ENCODE data around the gene NFE2L3.
A peak's percentile ranks its signal among the peaks of the same experiment; 100 is the strongest.
"Not testable (repeated sequence)": the region's sequence is repeated elsewhere in the genome, so short reads cannot be mapped to it uniquely, and the experiment has no call there.

NFE2L3 gene

DNA sequence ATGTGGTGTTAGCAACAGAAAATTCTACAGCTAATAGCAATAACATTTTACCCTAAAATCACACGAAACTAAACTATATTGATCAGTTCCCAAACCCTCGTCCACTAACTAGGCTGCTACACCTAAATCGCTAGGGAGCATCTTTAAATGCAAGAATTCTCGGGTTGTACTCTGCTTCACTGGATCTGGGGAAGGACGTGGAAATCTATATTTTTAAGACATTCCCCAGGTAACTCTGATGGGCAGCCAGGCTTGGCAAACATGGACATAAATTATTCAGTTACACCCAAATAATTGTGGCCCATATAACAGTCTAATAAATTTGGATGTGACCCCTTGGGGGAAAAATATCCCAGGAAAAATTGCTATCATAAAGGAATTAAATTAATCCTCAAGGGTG, 36.3 kb upstream of the NFE2L3 start:
- peaks cover 3% of the 10 kb centered on the region for H3K9me3 Mint-ChIP-seq
- TF ChIP-seq, protein P1, sequence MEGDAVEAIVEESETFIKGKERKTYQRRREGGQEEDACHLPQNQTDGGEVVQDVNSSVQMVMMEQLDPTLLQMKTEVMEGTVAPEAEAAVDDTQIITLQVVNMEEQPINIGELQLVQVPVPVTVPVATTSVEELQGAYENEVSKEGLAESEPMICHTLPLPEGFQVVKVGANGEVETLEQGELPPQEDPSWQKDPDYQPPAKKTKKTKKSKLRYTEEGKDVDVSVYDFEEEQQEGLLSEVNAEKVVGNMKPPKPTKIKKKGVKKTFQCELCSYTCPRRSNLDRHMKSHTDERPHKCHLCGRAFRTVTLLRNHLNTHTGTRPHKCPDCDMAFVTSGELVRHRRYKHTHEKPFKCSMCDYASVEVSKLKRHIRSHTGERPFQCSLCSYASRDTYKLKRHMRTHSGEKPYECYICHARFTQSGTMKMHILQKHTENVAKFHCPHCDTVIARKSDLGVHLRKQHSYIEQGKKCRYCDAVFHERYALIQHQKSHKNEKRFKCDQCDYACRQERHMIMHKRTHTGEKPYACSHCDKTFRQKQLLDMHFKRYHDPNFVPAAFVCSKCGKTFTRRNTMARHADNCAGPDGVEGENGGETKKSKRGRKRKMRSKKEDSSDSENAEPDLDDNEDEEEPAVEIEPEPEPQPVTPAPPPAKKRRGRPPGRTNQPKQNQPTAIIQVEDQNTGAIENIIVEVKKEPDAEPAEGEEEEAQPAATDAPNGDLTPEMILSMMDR (IDR thresholded peaks at IDR 0.05; ENCODE audit: unreplicated experiment in 3 of 3), result no peak
- H3K27ac Mint-ChIP-seq, result no peak overlapping the region
- no peaks in the 10 kb centered on the region for H3K4me1 Mint-ChIP-seq
- peaks cover 9% of the 10 kb centered on the region for H3K27me3 Mint-ChIP-seq (ENCODE audit: low read depth)
- no peaks in the 10 kb centered on the region for H3K36me3 Mint-ChIP-seq (ENCODE audit: low read depth)
- H3K4me3 Mint-ChIP-seq, result no peak overlapping the region

DNA sequence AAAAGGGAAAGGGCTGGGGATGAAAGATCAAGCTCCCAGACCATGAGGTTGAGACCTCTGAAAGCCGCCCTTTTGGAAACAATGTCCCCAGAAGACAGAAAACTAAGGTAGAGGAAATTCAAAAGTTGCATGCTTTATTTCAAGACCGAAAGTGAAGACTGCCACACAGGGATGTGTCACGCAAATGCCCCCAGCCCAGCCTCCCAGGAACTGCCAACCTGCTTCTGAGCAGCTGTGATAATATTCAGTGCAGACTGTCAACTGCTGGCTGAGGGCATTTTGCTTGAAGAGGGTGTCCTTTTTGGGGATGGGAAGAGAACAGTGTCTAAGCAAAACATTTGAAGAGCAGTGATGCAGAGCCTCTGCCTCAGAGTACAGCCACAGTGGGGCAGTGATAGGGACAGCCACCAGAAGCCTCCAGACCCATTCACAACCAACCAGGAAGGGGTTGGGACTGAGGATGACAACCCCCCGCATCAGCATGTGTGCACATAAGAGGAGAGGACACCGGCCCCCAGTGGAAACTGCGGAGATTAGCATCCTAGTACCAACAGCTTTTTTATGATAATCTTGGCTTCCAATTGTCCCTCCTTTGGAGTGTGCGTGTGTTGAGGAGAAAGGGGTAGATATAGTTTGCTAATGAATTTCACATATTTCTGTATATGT, 34.7 kb upstream of the NFE2L3 start:
- Mint-ChIP-seq H3K4me1 (no peaks in the 10 kb centered on the region), H3K27ac (peak overlapping the region in 2 of 3 experiments; percentile 3 to 75), H3K27me3 (ENCODE audit: low read depth) (peaks cover 9% of the 10 kb centered on the region), H3K4me3 (no peak overlapping the region), H3K36me3 (ENCODE audit: low read depth) (no peaks in the 10 kb centered on the region), H3K9me3 (peaks cover 3% of the 10 kb centered on the region)
- TF ChIP-seq, protein P1 (IDR thresholded peaks at IDR 0.05; ENCODE audit: unreplicated experiment in 3 of 3), result no peak

DNA sequence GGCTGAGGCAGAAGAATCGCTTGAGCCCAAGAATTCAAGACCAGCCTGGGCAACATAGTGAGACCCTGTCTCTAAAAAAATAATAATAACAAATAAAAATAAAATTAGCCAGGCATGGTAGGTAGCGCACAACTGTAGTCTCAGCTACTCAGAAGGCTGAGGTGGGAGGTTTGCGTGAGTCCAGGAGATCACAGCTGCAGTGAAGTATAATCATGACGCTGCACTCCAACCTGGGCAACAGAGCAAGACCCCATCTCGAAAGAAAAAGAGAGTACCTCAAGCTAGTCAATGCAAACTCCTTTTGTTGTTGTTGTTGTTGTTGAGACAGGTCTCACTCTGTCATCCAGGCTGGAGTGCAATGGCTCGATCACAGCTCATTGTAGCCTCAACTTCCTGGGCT, 34.0 kb upstream of the NFE2L3 start:
- TF ChIP-seq, protein P1 (IDR thresholded peaks at IDR 0.05; ENCODE audit: unreplicated experiment in 3 of 3), result no peak
- H3K27ac Mint-ChIP-seq, result no peak overlapping the region
- no peaks in the 10 kb centered on the region for H3K36me3 Mint-ChIP-seq (ENCODE audit: low read depth)
- H3K4me3 Mint-ChIP-seq, result no peak overlapping the region
- peaks cover 3% of the 10 kb centered on the region for H3K9me3 Mint-ChIP-seq
- H3K27me3 Mint-ChIP-seq (ENCODE audit: low read depth), result peaks cover 9% of the 10 kb centered on the region
- no peaks in the 10 kb centered on the region for H3K4me1 Mint-ChIP-seq

DNA sequence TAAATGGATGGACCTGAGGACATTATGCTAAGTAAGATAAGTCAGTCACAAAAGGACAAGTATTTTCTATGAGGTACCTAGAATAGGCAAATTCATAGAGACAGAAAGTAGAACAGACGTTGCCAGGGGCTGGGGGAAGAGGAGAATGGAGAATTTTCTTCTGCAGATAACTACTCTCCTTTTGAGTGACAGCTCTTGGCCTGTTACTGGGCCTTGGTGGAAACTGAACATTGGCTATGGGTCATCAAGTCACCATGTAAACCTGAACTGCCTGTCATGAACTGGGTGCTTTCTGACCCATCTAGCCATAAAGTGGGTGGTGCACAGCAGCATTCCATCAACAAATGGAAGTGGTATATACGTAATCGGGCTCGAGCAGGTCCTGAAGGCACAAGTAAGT, 29.3 kb upstream of the NFE2L3 start:
- TF ChIP-seq, protein P1 (IDR thresholded peaks at IDR 0.05; ENCODE audit: unreplicated experiment in 3 of 3), result no peak
- no peak overlapping the region for H3K4me3 Mint-ChIP-seq
- no peak overlapping the region for H3K27ac Mint-ChIP-seq
- H3K27me3 Mint-ChIP-seq (ENCODE audit: low read depth), result peaks cover 5% of the 10 kb centered on the region
- no peaks in the 10 kb centered on the region for H3K36me3 Mint-ChIP-seq (ENCODE audit: low read depth)
- no peaks in the 10 kb centered on the region for H3K9me3 Mint-ChIP-seq
- H3K4me1 Mint-ChIP-seq, result no peaks in the 10 kb centered on the region

DNA sequence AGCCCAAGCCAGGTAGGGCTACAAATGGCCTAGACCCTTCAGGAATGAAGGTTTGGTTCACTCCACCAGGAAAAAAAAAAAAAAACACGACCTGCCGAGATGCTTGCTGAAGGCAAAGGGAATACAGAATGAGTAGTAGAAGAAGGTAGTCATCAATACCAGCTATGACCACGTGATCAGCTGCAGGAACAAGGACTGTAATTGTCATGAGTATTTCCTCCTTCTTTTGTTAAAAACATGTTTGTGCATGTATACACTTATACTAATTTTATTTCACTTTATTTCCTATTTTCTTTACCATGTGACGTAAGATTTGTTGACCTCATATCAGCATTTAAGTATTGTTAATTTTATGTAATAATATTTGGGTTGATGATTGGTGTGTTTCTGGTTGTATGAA, 27.2 kb upstream of the NFE2L3 start:
- not testable (repeated sequence) for H3K27me3 Mint-ChIP-seq (ENCODE audit: low read depth); H3K36me3 Mint-ChIP-seq (ENCODE audit: low read depth); H3K4me1 Mint-ChIP-seq; H3K9me3 Mint-ChIP-seq; H3K4me3 Mint-ChIP-seq; H3K27ac Mint-ChIP-seq

DNA sequence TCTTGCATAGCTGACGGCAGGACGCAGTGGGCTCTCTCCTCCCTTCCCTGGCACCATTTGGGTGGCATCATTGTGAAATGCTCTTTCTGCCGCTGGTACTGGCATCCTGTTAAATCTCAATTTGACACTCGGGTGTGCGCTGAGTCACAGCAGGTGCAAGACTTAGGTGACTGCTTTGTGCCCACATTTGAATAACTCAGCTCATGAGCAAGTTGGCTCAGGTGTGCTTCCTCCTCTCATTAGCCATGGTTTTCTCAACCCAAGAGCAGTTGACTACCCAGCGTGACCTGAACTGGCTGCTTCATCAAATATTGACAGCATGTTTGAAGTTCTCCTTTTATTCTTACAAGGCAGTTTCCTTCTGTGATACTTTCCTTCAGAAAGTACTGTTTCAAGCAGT, 24.6 kb upstream of the NFE2L3 start:
- no peak overlapping the region for H3K4me3 Mint-ChIP-seq
- no peaks in the 10 kb centered on the region for H3K4me1 Mint-ChIP-seq
- H3K27me3 Mint-ChIP-seq (ENCODE audit: low read depth), result peaks cover 4% of the 10 kb centered on the region
- no peak overlapping the region for H3K27ac Mint-ChIP-seq
- peaks cover 4% of the 10 kb centered on the region for H3K9me3 Mint-ChIP-seq
- H3K36me3 Mint-ChIP-seq (ENCODE audit: low read depth), result peaks cover 3% of the 10 kb centered on the region
- TF ChIP-seq, protein P1 (IDR thresholded peaks at IDR 0.05; ENCODE audit: unreplicated experiment in 3 of 3), result no peak
